MM.1S (cell line): ENCODE data around the gene GSTCD.

Experiments used
- DNase-seq: peaks from one replicate; pipeline ENCODE4 v3.0.0-alpha.2; 2015
- H2AFZ ChIP-seq: fragments of 300-600 bp; sonication (generic); 2 replicates; pipeline ENCODE4 v1.6.0; 2016; ENCODE audit warnings: antibody characterized with exemption, low read length
- H3F3A ChIP-seq: fragments of 300-600 bp; sonication (generic); 2 replicates; pipeline ENCODE4 v1.6.1; 2016; ENCODE audit warnings: mild to moderate bottlenecking, antibody characterized with exemption, low read length, moderate library complexity, mixed read lengths; ENCODE audit not compliant: insufficient read depth
- H3K27ac ChIP-seq: fragments of 300-600 bp; sonication (generic); 2 replicates; pipeline ENCODE4 v1.5.1; 2016; ENCODE audit warnings: mild to moderate bottlenecking, low read length
- H3K27me3 ChIP-seq: fragments of 300-600 bp; sonication (generic); replicated peaks from 2 replicates; pipeline ENCODE4 v1.6.0; 2016; ENCODE audit warnings: low read length; ENCODE audit not compliant: insufficient read depth
- H3K36me3 ChIP-seq: fragments of 300-600 bp; sonication (generic); replicated peaks from 2 replicates; pipeline ENCODE4 v1.6.1; 2016; ENCODE audit warnings: mild to moderate bottlenecking, low read length, mixed read lengths; ENCODE audit not compliant: insufficient read depth
- H3K4me1 ChIP-seq: fragments of 300-600 bp; sonication (generic); 2 replicates; pipeline ENCODE4 v1.6.1; 2016; ENCODE audit warnings: low read length, mixed read lengths
- H3K4me2 ChIP-seq: fragments of 300-600 bp; sonication (generic); 2 replicates; pipeline ENCODE4 v1.6.0; 2016; ENCODE audit warnings: low read depth, low read length
- H3K4me3 ChIP-seq: fragments of 300-600 bp; sonication (generic); 2 replicates; pipeline ENCODE4 v1.5.1; 2016; ENCODE audit warnings: low read length, mixed read lengths
- H3K79me2 ChIP-seq: fragments of 300-600 bp; sonication (generic); 2 replicates; pipeline ENCODE4 v1.6.1; 2016; ENCODE audit warnings: mixed run types, low read length, mixed read lengths
- H3K9ac ChIP-seq: fragments of 300-600 bp; sonication (generic); 2 replicates; pipeline ENCODE4 v1.6.1; 2016; ENCODE audit warnings: low read length, mixed read lengths
- H3K9me2 ChIP-seq: fragments of 300-600 bp; sonication (generic); replicated peaks from 2 replicates; pipeline ENCODE4 v1.6.1; 2016; ENCODE audit warnings: mild to moderate bottlenecking, low read length, mixed read lengths; ENCODE audit not compliant: insufficient read depth
- H3K9me3 ChIP-seq: fragments of 300-600 bp; sonication (generic); replicated peaks from 2 replicates; pipeline ENCODE4 v1.6.1; 2016; ENCODE audit warnings: mild to moderate bottlenecking, low read length, mixed read lengths; ENCODE audit not compliant: insufficient read depth
- H4K20me1 ChIP-seq: fragments of 300-600 bp; sonication (generic); 2 replicates; pipeline ENCODE4 v1.6.1; 2016; ENCODE audit warnings: mild to moderate bottlenecking, low read length, moderate library complexity, mixed read lengths; ENCODE audit not compliant: insufficient read depth
- CTCF ChIP-seq: fragments of 300-600 bp; sonication (generic); IDR thresholded peaks from 2 replicates; pipeline ENCODE4 v1.5.1; 2016; ENCODE audit warnings: antibody characterized with exemption, low read length, mixed read lengths
- EZH2 ChIP-seq: fragments of 300-600 bp; sonication (generic); optimal IDR thresholded peaks from 2 replicates; pipeline ENCODE3; 2017; ENCODE audit warnings: low read depth, mild to moderate bottlenecking, antibody characterized with exemption, low read length, mixed read lengths
- EZH2phosphoT487 ChIP-seq: fragments of 300-600 bp; sonication (generic); IDR thresholded peaks from 2 replicates; pipeline ENCODE4 v1.6.1; 2018; ENCODE audit warnings: antibody characterized with exemption, low read length

GSTCD gene

GRCh38 chr4:105858466-105859040 lies 150.0 kb downstream of the GSTCD start:
- H3K27me3 ChIP-seq = no peaks in the 10 kb centered on the region
- H3K4me2 ChIP-seq = no peak overlapping the region
- no peak for DNase-seq
- no peaks in the 10 kb centered on the region for H3K4me1 ChIP-seq
- no peak overlapping the region for H3K9ac ChIP-seq
- H3K36me3 ChIP-seq = no peaks in the 10 kb centered on the region
- H3K27ac ChIP-seq = no peak overlapping the region
- H3K9me3 ChIP-seq = no peaks in the 10 kb centered on the region
- H3K9me2 ChIP-seq = no peaks in the 10 kb centered on the region
- no peaks in the 10 kb centered on the region for H3F3A ChIP-seq
- H3K4me3 ChIP-seq = no peak overlapping the region
- no peak for TF ChIP-seq CTCF
- TF ChIP-seq EZH2phosphoT487 = no peak
- TF ChIP-seq EZH2 = no peak
- H3K79me2 ChIP-seq = no peaks in the 10 kb centered on the region
- H4K20me1 ChIP-seq = no peaks in the 10 kb centered on the region
- no peak overlapping the region for H2AFZ ChIP-seq

DNA sequence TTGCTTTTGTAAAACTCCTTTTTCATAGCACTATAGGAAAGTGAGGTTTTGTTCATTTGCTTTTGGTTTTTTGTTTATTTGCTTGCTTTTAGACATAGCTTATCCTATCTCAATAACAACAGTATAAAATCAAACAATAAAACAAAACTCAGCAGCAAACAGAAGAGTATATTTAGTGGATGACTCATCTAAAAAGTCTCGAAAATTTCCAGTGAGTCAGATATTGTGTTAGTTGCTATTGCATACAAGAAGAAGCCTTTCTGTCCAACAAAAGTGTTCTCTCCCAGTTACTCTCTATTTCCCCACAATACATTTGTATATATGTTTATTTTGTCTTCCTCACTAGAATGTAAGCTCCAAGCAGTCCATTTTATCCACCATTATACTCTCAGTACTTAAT lies 150.6 kb downstream of the GSTCD start:
- H3K4me2 ChIP-seq = no peak overlapping the region
- H3K4me1 ChIP-seq = no peaks in the 10 kb centered on the region
- no peaks in the 10 kb centered on the region for H3K27me3 ChIP-seq
- no peaks in the 10 kb centered on the region for H3K79me2 ChIP-seq
- no peaks in the 10 kb centered on the region for H3F3A ChIP-seq
- H3K9me2 ChIP-seq = no peaks in the 10 kb centered on the region
- H3K9me3 ChIP-seq = no peaks in the 10 kb centered on the region
- no peak for DNase-seq
- no peaks in the 10 kb centered on the region for H3K36me3 ChIP-seq
- H3K4me3 ChIP-seq = no peak overlapping the region
- no peaks in the 10 kb centered on the region for H4K20me1 ChIP-seq
- no peak overlapping the region for H3K9ac ChIP-seq
- H3K27ac ChIP-seq = no peak overlapping the region
- H2AFZ ChIP-seq = no peak overlapping the region
- TF ChIP-seq EZH2phosphoT487 (no peak), CTCF (no peak), EZH2 (no peak)

DNA sequence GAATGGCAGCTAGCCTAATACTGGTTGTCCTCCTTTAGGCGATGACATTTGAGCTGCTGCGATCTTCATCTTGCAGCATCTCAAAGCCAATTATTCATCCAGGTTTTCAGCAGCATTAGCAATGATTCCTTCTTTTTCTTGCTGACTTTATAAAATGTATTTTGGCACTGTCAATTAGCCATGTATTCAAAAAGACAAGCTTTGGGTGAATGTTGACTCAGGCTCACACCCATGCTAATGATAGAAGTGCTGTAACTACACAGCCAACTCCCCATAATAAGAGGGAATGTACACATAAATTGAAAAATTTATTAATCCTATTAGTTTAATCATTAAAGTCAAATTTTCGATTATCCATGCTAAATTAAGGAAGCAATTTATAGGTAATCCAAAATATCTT lies 162.4 kb downstream of the GSTCD start:
- no peaks in the 10 kb centered on the region for H3K9me3 ChIP-seq
- no peak overlapping the region for H2AFZ ChIP-seq
- no peak overlapping the region for H3K9ac ChIP-seq
- no peaks in the 10 kb centered on the region for H3K36me3 ChIP-seq
- H3K79me2 ChIP-seq = no peaks in the 10 kb centered on the region
- no peak for DNase-seq
- no peaks in the 10 kb centered on the region for H3F3A ChIP-seq
- no peaks in the 10 kb centered on the region for H3K9me2 ChIP-seq
- H3K27ac ChIP-seq = no peak overlapping the region
- no peaks in the 10 kb centered on the region for H4K20me1 ChIP-seq
- TF ChIP-seq EZH2phosphoT487 (no peak), CTCF (no peak), EZH2 (no peak)
- H3K27me3 ChIP-seq = no peaks in the 10 kb centered on the region
- H3K4me3 ChIP-seq = no peak overlapping the region
- H3K4me2 ChIP-seq = no peak overlapping the region
- H3K4me1 ChIP-seq = no peaks in the 10 kb centered on the region
